WTC11 (cell line): ENCODE measurements around the gene STAG2. TPM values are rescaled to one million over a fixed set of nuclear protein-coding genes. Genes with fewer than 3 reads are reported as not detected.
"Not testable (repeated sequence)": the region's sequence is repeated elsewhere in the genome, so short reads cannot be mapped to it uniquely, and the experiment has no call there.

Source experiments
- ATAC-seq: fragments of 200-7000 bp; cut with Tn5 transposase; 2 replicates; pipeline ENCODE4 v1.10.0; 2021; ENCODE audit warnings: mild to moderate bottlenecking, moderate library complexity
- CTCF ChIA-PET: fragments of 300-600 bp; sonication (Branson Sonifier 250); formaldehyde crosslinking; loops from one replicate; lab custom pipeline; 2021; ENCODE audit warnings: antibody characterized with exemption; lab: Charles Lee
- POLR2A ChIA-PET: fragments of 350-600 bp; sonication (Branson Sonifier 250); formaldehyde crosslinking; loops from one replicate; lab custom pipeline; 2021; ENCODE audit warnings: antibody characterized with exemption; lab: Charles Lee
- DNase-seq: peaks from one replicate; pipeline ENCODE4 v3.0.0; 2021; ENCODE audit warnings: low spot score
- H3K27ac Mint-ChIP-seq: 2 replicates; pipeline ENCODE4 v1.8.0; 2021; ENCODE audit warnings: mixed read lengths
- H3K27me3 Mint-ChIP-seq: 2 replicates; pipeline ENCODE4 v1.8.0; 2021; ENCODE audit warnings: low read depth, mild to moderate bottlenecking, moderate library complexity, mixed read lengths
- H3K36me3 Mint-ChIP-seq: 2 replicates; pipeline ENCODE4 v1.8.0; 2021; ENCODE audit warnings: mixed read lengths
- H3K4me1 Mint-ChIP-seq: 2 replicates; pipeline ENCODE4 v1.8.0; 2022; ENCODE audit warnings: mixed read lengths
- H3K4me3 Mint-ChIP-seq: 2 replicates; pipeline ENCODE4 v1.8.0; 2021; ENCODE audit warnings: mild to moderate bottlenecking, moderate library complexity, mixed read lengths
- H3K9me3 Mint-ChIP-seq: 2 replicates; pipeline ENCODE4 v1.8.0; 2021; ENCODE audit warnings: mixed read lengths
- CREB1 ChIP-seq: sonication (generic); formaldehyde crosslinking; IDR thresholded peaks from 2 replicates; pipeline ENCODE4 v1.8.0; 2023; ENCODE audit warnings: mild to moderate bottlenecking, missing genetic modification reagents
- FOXJ3 ChIP-seq: sonication (generic); formaldehyde crosslinking; IDR thresholded peaks from 2 replicates; pipeline ENCODE4 v1.9.0; 2021; ENCODE audit warnings: missing genetic modification reagents, mild to moderate bottlenecking, borderline replicate concordance
- FOXK1 ChIP-seq: sonication (generic); formaldehyde crosslinking; IDR thresholded peaks from 2 replicates; pipeline ENCODE4 v1.8.0; 2022; ENCODE audit warnings: mild to moderate bottlenecking, moderate library complexity, missing genetic modification reagents
- JAZF1 ChIP-seq: fragments of 250-450 bp; sonication (Bioruptor Pico); IDR thresholded peaks from 2 replicates; pipeline ENCODE4 v1.9.0; 2021; ENCODE audit warnings: moderate library complexity, mild to moderate bottlenecking, inconsistent platforms
- MYBL2 ChIP-seq: sonication (generic); formaldehyde crosslinking; IDR thresholded peaks from 2 replicates; pipeline ENCODE4 v1.8.1; 2023; ENCODE audit warnings: mild to moderate bottlenecking, moderate library complexity, missing genetic modification reagents
- NFE2L1 ChIP-seq: sonication (generic); formaldehyde crosslinking; IDR thresholded peaks from 2 replicates; pipeline ENCODE4 v1.8.1; 2023; ENCODE audit warnings: missing genetic modification reagents
- NR2C2 ChIP-seq: sonication (generic); formaldehyde crosslinking; IDR thresholded peaks from 2 replicates; pipeline ENCODE4 v1.8.0; 2022; ENCODE audit warnings: mild to moderate bottlenecking, missing genetic modification reagents
- SMAD4 ChIP-seq: sonication (generic); formaldehyde crosslinking; IDR thresholded peaks from 2 replicates; pipeline ENCODE4 v1.8.0; 2022; ENCODE audit warnings: mild to moderate bottlenecking, missing genetic modification reagents
- TEAD1 ChIP-seq: sonication (generic); formaldehyde crosslinking; IDR thresholded peaks from 2 replicates; pipeline ENCODE4 v1.8.0; 2022; ENCODE audit warnings: mild to moderate bottlenecking, missing genetic modification reagents
- TP53 ChIP-seq: sonication (generic); formaldehyde crosslinking; IDR thresholded peaks from 2 replicates; pipeline ENCODE4 v1.8.1; 2023; ENCODE audit warnings: mild to moderate bottlenecking, missing genetic modification reagents
- ZNF219 ChIP-seq: sonication (generic); formaldehyde crosslinking; IDR thresholded peaks from 2 replicates; pipeline ENCODE4 v1.8.0; 2023; ENCODE audit warnings: missing genetic modification reagents, mild to moderate bottlenecking, borderline replicate concordance
- ZNF416 ChIP-seq: fragments of 250-450 bp; sonication (Bioruptor Pico); IDR thresholded peaks from 2 replicates; pipeline ENCODE4 v1.9.0; 2021; ENCODE audit warnings: mild to moderate bottlenecking, inconsistent platforms
- total RNA-seq: library from RNA; stranded (reverse); gene quantifications from 3 replicates; pipeline ENCODE4 v1.2.3, GENCODE V29; 2021
- TF ChIP-seq, protein P1 (sequence below): sonication (generic); formaldehyde crosslinking; IDR thresholded peaks from 2 replicates; pipeline ENCODE4 v1.8.0; 2023; ENCODE audit warnings: mild to moderate bottlenecking, missing genetic modification reagents
- TF ChIP-seq, protein P2 (sequence below): fragments of 200-600 bp; IDR thresholded peaks from 2 replicates; pipeline ENCODE4 v1.8.0; 2022; ENCODE audit warnings: antibody characterized with exemption
- TF ChIP-seq, protein P3 (sequence below): sonication (generic); formaldehyde crosslinking; IDR thresholded peaks from 2 replicates; pipeline ENCODE4 v1.8.1; 2022; ENCODE audit warnings: low read depth, missing genetic modification reagents, borderline replicate concordance
- TF ChIP-seq, protein P4 (sequence below): fragments of 250-450 bp; sonication (Bioruptor Pico); IDR thresholded peaks from 2 replicates; pipeline ENCODE4 v1.8.0; 2021; ENCODE audit warnings: mild to moderate bottlenecking

STAG2 gene
- total RNA-seq, 1 experiment from 2014 or later = 70.5 TPM

DNA sequence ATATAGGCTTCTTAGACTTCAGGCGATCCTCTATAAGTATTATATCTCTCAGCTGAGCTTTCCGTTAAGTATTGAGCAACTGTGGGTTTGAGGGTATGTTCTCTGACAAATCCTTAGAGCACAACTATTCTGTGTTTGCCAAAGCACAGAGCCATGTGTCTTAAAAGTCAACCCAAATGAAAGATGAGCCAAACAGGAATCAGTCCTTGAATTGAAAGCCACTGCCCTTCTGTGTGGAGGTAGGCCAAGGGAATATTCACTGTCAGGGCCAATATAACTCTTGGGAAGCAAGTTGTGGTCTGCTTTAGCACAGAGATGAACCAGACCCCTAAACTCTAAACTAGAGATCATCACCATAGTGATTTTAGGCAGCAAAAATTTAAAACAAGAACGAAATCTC, 164.0 kb downstream of the STAG2 start:
- ATAC-seq = no peak
- ChIA-PET CTCF (no interaction called here), POLR2A (no interaction called here)
- TF ChIP-seq, protein P1, sequence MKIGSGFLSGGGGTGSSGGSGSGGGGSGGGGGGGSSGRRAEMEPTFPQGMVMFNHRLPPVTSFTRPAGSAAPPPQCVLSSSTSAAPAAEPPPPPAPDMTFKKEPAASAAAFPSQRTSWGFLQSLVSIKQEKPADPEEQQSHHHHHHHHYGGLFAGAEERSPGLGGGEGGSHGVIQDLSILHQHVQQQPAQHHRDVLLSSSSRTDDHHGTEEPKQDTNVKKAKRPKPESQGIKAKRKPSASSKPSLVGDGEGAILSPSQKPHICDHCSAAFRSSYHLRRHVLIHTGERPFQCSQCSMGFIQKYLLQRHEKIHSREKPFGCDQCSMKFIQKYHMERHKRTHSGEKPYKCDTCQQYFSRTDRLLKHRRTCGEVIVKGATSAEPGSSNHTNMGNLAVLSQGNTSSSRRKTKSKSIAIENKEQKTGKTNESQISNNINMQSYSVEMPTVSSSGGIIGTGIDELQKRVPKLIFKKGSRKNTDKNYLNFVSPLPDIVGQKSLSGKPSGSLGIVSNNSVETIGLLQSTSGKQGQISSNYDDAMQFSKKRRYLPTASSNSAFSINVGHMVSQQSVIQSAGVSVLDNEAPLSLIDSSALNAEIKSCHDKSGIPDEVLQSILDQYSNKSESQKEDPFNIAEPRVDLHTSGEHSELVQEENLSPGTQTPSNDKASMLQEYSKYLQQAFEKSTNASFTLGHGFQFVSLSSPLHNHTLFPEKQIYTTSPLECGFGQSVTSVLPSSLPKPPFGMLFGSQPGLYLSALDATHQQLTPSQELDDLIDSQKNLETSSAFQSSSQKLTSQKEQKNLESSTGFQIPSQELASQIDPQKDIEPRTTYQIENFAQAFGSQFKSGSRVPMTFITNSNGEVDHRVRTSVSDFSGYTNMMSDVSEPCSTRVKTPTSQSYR (CRISPR knock-in tag) = no peak
- TF ChIP-seq TEAD1 (CRISPR knock-in tag) (no peak), TP53 (no peak), JAZF1 (CRISPR knock-in tag) (no peak), NFE2L1 (CRISPR knock-in tag) (no peak), SMAD4 (CRISPR knock-in tag) (no peak), NR2C2 (CRISPR knock-in tag) (no peak)
- TF ChIP-seq, protein P2, sequence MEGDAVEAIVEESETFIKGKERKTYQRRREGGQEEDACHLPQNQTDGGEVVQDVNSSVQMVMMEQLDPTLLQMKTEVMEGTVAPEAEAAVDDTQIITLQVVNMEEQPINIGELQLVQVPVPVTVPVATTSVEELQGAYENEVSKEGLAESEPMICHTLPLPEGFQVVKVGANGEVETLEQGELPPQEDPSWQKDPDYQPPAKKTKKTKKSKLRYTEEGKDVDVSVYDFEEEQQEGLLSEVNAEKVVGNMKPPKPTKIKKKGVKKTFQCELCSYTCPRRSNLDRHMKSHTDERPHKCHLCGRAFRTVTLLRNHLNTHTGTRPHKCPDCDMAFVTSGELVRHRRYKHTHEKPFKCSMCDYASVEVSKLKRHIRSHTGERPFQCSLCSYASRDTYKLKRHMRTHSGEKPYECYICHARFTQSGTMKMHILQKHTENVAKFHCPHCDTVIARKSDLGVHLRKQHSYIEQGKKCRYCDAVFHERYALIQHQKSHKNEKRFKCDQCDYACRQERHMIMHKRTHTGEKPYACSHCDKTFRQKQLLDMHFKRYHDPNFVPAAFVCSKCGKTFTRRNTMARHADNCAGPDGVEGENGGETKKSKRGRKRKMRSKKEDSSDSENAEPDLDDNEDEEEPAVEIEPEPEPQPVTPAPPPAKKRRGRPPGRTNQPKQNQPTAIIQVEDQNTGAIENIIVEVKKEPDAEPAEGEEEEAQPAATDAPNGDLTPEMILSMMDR = no peak
- Mint-ChIP-seq H3K4me1 (no peaks in the 10 kb centered on the region), H3K4me3 (no peak overlapping the region), H3K36me3 (no peaks in the 10 kb centered on the region; the same call in 1 of the 2 replicates), H3K27ac (no peak overlapping the region), H3K9me3 (peaks cover 5% of the 10 kb centered on the region; the same call in 1 of the 2 replicates), H3K27me3 (no peaks in the 10 kb centered on the region)
- no peak for DNase-seq

DNA sequence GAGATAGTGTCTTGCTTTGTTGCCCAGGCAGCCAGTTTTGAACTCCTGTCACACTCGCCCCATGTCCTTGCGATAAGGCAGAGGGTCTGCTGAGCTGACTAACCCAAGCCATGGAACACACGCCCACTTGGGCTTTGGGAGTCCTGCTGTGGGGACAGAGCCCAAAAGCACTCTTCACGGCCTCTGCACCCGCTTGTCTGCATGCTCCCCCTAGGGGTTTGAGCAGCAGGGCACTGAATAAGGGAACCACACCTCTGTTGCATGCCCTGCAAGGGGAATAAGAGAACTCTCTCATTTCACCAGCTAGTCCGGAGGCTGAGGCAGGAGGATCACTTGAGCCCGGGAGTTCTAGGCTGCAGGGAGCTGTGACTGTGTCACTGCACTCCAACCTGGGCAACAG, 166.0 kb downstream of the STAG2 start:
- H3K4me1 Mint-ChIP-seq = no peaks in the 10 kb centered on the region
- TF ChIP-seq NFE2L1 (CRISPR knock-in tag) (no peak), CREB1 (CRISPR knock-in tag) (no peak), NR2C2 (CRISPR knock-in tag) (no peak), TP53 (no peak), ZNF416 (no peak), FOXJ3 (no peak), FOXK1 (CRISPR knock-in tag) (no peak), MYBL2 (CRISPR knock-in tag) (no peak), ZNF219 (CRISPR knock-in tag) (no peak)
- TF ChIP-seq, protein P3, sequence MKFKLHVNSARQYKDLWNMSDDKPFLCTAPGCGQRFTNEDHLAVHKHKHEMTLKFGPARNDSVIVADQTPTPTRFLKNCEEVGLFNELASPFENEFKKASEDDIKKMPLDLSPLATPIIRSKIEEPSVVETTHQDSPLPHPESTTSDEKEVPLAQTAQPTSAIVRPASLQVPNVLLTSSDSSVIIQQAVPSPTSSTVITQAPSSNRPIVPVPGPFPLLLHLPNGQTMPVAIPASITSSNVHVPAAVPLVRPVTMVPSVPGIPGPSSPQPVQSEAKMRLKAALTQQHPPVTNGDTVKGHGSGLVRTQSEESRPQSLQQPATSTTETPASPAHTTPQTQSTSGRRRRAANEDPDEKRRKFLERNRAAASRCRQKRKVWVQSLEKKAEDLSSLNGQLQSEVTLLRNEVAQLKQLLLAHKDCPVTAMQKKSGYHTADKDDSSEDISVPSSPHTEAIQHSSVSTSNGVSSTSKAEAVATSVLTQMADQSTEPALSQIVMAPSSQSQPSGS (CRISPR knock-in tag) = no peak
- TF ChIP-seq, protein P4, sequence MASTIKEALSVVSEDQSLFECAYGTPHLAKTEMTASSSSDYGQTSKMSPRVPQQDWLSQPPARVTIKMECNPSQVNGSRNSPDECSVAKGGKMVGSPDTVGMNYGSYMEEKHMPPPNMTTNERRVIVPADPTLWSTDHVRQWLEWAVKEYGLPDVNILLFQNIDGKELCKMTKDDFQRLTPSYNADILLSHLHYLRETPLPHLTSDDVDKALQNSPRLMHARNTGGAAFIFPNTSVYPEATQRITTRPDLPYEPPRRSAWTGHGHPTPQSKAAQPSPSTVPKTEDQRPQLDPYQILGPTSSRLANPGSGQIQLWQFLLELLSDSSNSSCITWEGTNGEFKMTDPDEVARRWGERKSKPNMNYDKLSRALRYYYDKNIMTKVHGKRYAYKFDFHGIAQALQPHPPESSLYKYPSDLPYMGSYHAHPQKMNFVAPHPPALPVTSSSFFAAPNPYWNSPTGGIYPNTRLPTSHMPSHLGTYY = no peak
- TF ChIP-seq, all 79 proteins: peak for 0
- ChIA-PET CTCF (no interaction called here), POLR2A (no interaction called here)
- H3K9me3 Mint-ChIP-seq = peaks cover 5% of the 10 kb centered on the region; the same call in 1 of the 2 replicates
- ATAC-seq (peak; percentile 56), DNase-seq (peak; percentile 15)
- no peaks in the 10 kb centered on the region for H3K27me3 Mint-ChIP-seq
- no peaks in the 10 kb centered on the region; the same call in 1 of the 2 replicates for H3K36me3 Mint-ChIP-seq
- H3K4me3 Mint-ChIP-seq = no peak overlapping the region
- no peak overlapping the region for H3K27ac Mint-ChIP-seq

DNA sequence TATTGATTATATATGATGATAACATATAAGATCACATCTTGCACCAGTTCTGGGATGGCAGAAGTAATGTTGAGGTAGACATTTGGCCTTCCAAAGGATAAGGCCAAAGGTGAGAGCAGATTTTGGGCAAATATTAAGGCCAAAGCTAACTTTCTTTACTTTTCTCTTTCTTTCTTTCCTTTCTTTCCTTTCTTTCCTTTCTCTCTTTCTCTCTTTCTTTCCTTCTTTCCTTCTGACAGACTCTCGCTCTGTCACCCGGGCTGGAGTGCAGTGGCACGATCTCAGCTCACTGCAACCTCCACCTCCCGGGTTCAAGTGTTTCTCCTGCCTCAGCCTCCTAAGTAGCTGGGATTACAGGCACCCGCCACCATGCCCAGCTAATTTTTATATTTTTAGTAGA, 170.9 kb downstream of the STAG2 start:
- H3K4me3 Mint-ChIP-seq, DNase-seq, ATAC-seq, H3K4me1 Mint-ChIP-seq, POLR2A ChIA-PET, H3K27ac Mint-ChIP-seq, H3K9me3 Mint-ChIP-seq, CTCF ChIA-PET, H3K36me3 Mint-ChIP-seq, H3K27me3 Mint-ChIP-seq: not testable (repeated sequence)
